Hematopoietic multipotent progenitor cell treated with erythropoietin and hydrocortisone succinate and interleukin-3 and kit ligand, for 6 days (in vitro differentiated cells): ENCODE measurements around the gene RALY.
A peak's percentile ranks its signal among the peaks of the same experiment; 100 is the strongest.

Source experiments
- DNase-seq: peaks from one replicate; pipeline ENCODE4 v3.0.0-alpha.2; 2015

RALY gene

DNA sequence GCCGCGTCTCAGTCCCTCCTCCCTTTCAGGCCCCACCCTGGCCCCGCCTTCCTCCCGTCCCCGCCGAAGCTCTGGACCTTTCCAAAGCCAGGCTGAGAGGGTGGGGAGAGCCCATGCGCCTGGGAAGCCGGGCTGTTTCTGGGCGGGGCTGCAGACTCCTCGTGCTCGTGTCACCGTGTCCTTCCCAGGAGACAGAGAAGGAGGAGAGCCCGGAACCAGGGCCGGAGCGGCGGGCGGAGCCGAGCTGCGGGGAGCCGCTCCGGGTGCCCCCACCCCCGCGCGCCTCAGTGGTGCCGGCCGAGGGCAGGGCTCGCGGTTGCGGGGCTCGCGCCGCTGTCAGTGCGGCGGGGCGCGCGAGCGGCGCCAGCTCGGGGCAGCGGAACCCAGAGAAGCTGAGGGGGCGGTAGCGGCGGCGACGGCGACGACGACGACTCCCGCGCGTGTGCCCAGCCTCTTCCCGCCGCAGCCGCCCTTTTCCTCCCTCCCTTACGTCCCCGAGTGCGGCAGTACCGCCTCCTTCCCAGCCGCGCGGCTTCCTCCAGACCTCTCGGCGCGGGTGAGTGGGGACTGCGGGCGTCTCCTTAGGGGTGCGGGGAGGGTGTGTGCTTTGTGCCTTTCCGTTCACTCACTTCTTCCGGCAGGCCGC, at the start of gene RALY:
Gene RALY, plus strand, starts transcription at position 336 of the 646 bp plus-strand sequence. CDS start 78,164 bp downstream, outside the sequence.
- DNase-seq, result peak; percentile 98

- DNase-seq, result no peak
These were observed 48.8 kb upstream of the RALY start for GRCh38 chr20:33944914-33945313.

DNA sequence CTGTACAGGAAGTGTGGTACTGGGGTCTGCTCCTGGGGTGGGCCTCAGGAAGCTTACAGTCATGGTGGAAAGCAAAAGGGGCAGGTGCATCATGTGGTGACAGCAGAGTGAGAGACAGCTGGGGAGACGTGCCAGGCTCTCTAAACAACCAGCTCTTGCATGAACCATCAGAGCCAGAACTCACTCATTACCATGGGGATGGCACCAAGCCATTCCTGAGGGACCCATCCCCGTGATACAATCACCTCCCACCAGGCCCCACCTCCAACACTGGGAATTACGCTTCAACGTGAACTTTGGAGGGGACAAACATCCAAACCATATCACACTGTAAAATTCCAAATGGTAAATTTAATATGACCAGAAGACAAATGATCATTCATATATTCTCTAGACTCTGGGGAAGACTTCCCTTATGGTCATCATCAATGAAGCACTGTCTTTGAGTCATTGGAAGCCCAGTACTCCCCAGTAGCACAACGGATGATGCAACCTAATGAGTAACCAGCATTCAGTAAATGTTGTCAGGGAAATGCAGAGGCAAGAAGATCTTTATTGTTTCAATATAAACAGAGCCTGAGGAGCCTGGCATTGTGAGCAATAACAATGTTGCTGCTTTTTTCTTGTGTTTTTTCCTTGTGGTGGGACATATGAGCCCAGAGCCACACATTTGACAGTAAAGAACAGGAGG, 48.2 kb upstream of the RALY start:
- DNase-seq, result no peak

DNA sequence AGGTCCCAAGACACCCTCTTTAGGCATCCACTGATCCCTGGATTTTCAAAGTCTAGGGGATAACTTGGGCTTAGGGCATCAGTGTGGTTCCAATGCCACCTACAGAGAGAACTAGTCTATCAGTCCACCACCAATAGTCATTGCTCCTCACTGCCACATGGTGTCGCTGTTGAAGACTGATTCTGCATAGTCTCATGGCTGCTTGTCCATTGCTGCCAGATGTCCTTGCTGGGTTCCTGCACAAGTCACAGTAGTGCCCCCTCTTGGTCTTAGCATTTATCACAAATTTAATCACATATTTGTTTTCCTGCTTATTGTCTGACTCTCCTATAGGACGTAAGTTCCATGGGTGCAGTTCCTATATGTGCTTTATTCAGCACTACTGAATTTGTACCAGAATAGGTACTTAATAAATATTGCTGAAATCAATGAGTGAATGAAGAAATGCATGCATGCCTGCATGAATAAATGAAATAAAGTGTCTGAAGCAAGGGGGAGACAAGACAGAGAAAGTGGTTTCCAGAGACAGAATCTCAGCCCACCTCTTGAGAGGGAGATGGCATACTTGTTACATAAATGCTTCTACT, 45.9 kb upstream of the RALY start:
- DNase-seq, result peak; percentile 81

GRCh38 chr20:33948480-33948879, 45.2 kb upstream of the RALY start:
- DNase-seq, result no peak

GRCh38 chr20:33951171-33951570, 42.5 kb upstream of the RALY start:
- DNase-seq, result no peak

DNA sequence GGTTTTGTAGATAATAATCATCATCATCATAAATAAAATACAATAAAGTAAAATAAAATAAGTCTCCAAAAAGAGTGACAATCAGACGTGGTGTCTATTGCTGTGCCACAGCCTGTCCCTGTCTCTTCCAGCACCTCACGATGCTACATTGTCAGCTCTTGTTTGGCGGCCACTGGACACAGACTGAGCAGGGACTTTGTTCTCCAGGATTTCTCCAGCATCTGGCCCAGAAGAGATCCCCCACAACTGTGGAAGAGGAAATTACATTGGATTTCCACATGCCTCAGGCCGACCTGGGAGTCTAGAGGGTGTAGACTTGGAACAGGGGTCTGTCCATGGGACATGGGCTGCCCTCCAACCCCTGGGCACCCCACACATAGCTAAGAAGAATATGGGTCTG, 39.2 kb upstream of the RALY start:
- no peak for DNase-seq

DNA sequence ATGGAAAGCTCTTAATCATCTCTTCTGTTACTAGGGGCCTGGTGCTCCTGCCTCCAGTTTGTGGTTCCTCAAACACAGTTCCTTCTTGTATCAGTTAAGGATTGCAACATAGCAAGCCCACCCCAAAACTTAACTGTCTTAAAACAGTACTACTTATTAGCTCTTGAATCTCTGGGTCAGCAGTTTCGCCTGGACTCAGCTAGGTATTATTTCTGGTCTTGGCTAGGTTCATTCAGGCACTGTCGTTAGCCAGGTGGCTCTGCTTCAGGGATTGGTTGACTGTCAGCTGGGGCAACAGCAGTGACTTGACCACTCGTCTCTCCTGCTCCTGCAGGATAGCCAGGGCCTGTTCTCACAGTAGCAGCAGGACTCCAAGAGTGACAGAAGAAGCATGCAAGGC, 30.0 kb upstream of the RALY start:
- peak; percentile 49 for DNase-seq

- no peak for DNase-seq
These were observed 29.3 kb upstream of the RALY start for GRCh38 chr20:33964441-33964840.

- no peak for DNase-seq
These were observed 26.6 kb upstream of the RALY start for GRCh38 chr20:33967126-33967525.

DNA sequence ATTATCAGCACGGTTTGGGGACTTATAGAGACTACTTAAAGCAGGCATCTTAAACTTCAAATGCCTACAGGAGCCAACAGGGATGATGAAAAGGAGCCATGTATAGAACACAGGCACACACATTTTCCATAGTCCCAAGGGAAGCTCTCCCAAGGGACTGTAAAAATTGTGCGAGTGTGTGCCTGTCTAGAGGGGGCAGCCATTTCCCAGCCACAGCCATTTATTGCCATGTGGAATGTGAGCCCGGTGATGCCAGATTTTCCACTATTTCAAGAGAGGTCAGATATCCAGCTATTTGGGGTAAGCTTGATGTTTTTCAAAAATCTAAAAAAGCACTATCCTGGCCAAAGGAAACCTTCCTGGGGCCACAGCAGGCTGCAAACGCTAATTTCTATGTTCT, 24.1 kb upstream of the RALY start:
- DNase-seq, result no peak

DNA sequence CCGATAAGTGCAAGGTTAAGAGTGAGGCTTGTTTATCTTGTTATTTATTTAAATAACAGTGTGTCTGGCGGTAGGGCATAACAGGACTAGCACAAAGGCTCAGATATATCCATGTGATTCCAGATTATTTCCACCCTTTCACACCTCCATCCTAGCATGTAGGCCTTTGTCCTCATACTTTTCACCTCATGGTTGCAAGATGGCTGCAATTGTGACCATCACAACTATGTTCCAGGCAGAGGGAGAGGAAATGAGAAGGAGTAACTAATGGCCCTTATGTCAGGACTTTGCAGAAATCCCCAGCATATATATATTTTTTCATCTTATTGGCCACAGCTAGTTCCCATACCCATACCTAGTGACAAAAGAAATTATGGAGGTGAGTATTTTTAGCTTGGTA, 23.5 kb upstream of the RALY start:
- DNase-seq, result no peak

DNA sequence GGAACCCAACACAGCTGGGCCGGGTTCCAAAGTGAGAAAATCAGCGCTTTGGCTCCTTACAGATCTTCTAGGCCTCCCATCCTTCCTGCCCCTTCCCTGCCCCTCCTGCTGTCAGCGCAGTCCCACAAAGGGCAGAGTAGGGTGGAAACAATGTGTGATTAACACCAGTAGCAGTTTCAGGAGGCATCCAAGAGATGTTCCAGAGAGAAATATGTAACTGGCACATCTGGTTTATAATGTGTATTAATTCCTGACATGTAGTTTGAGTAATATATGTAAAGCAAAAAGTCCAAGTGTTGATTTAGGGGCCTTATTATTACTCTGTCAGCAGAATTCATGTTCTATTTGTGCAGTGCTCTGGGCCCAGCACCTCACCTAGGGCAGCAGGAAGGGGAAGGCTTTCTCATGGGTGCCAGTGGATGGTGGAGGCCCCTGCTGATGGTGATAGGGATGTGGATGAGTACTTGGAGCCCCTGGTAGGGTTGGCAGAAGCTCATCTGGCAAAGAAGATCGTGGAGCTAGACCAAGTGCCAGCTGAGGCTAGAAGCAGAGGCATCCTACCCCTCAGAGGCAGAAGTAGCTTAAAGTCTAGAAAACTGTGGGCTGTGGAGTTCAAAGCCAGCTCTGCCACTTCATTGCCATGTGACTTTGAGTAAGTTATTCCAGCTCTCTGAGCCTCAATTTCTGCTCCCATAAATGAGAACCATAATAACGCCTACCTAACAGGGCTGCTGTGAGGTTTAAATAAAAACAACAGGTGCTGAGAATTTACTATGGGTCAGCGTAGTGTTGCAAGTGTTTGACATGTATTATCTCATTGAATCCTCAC, 22.4 kb upstream of the RALY start:
- DNase-seq, result no peak

- DNase-seq, result no peak
These were observed 16.8 kb upstream of the RALY start for GRCh38 chr20:33976959-33977358.

GRCh38 chr20:33977535-33977934, 16.2 kb upstream of the RALY start:
- no peak for DNase-seq

GRCh38 chr20:33979094-33979493, 14.6 kb upstream of the RALY start:
- DNase-seq, result no peak

DNA sequence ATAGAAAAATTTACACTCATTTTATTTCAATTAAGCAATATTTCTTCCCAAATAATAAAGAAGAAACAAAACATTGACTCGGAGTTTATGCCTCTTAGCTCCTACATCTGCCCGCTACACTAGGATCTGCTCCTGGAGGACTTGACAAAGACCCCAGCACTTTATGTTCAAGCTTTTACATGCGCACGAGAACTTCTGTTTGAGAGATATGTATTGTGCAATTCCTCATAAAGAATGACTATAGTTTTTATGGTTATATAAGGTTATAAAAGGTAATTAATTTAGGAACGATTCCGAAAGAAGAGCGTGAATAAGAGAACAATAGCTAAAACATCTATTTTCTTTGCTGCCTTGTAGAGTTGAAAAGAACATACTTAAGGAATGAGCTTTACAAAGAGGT, 12.4 kb upstream of the RALY start:
- DNase-seq, result no peak

DNA sequence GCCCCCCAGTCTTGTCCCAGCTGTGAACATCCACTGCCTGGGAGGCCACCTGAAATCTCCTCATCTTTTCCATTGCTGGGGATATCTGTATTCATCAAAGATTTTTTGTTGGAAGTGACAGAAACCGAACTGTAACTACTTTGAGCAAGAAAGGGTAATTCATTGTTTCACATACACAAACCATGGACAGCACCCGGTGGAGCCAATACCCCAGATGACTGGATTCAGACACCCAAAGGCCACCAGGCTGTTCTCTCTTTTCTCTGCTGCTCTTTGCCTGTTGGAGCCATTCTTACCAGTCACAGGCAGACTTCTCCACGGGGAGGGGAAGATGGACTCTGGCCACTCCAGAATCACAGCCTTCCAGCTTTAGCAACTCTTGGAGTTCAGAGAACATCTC, 11.7 kb upstream of the RALY start:
- DNase-seq, result no peak

DNA sequence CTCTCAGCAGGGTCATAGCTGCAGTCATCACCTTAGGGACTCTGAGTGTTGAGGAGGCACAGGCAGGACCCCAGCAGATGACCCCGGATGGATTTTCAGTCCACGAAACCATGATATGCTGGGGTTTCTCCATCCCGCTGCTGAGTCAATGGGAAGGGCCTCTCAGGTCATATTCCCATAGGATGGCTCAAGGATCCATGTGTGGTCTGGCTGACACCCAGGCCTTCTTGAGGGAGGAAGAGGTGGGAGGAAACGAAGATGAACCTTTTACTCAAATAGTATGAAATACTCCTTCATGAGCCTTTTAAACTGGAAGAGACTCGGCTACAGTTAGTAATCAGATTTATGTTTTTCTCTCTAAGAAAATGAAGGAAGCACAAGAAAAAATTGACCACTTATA, 10.3 kb upstream of the RALY start:
- DNase-seq, result no peak

DNA sequence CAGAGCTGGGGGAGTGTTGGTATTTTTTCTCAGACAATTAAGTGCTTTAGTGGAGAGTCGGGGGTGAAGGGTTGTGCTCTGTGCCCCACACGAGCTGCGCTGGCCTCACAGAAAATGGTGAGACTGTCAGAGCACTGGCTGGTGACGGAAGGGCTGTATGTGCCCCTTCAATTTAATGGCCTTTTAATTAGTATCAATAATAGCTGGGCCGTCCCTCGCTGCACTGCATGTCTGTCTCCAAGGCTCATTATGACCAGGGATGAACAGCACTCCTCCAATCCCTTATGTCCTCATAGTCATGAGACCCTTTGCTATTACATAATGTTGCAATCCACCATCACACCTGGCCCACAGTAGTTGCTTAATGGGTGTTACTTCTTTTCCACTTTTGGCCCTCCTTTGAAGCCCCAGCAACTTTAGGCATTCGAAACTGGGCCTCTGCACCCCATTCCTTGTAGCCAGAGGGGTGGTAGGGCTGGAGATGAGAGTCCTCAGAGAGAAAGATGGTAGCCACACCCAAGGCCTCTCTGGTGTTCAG, 9.5 kb upstream of the RALY start:
- no peak for DNase-seq

GRCh38 chr20:33985280-33985679, 8.4 kb upstream of the RALY start:
- no peak for DNase-seq

GRCh38 chr20:33985830-33986229, 7.9 kb upstream of the RALY start:
- no peak for DNase-seq

- no peak for DNase-seq
These were observed 7.0 kb upstream of the RALY start for GRCh38 chr20:33986560-33987216.
